Epithelial cell of proximal tubule (primary cell): ENCODE results near the gene FRMPD4. TPM values are rescaled to one million over a fixed set of nuclear protein-coding genes. Genes with fewer than 3 reads are reported as not detected.

Source experiments
- DNase-seq: peaks from one replicate; pipeline ENCODE4 v3.0.0-alpha.2; 2011; ENCODE audit warnings: low read depth
- H3K4me3 ChIP-seq: 2 replicates; pipeline ENCODE4 v1.5.1; 2011; ENCODE audit warnings: low read depth, mild to moderate bottlenecking, low read length
- CTCF ChIP-seq: conservative IDR thresholded peaks from 2 replicates; pipeline ENCODE4 v1.5.1; 2012; ENCODE audit warnings: low read depth, mild to moderate bottlenecking, low read length
- total RNA-seq: library from RNA; depleted of rRNA; stranded (reverse); fragments of >200 nt; gene quantifications from 2 replicates; pipeline ENCODE4 v1.2.3, GENCODE V29; 2015

The FRMPD4 gene
- total RNA-seq, 1 donor from 2014 or later = 0.06 TPM

GRCh38 chrX:12753366-12753765 is 615.1 kb downstream of the FRMPD4 start:
- no peak for TF ChIP-seq CTCF
- DNase-seq = no peak

GRCh38 chrX:12758291-12758690 is 620.0 kb downstream of the FRMPD4 start:
- no peak overlapping the region for H3K4me3 ChIP-seq
- no peak for DNase-seq
- no peak for TF ChIP-seq CTCF

More at GRCh38 chrX:12753366-12753765, 615.1 kb downstream of the FRMPD4 start:
- H3K4me3 ChIP-seq = no peak overlapping the region

- no peak overlapping the region for H3K4me3 ChIP-seq
- DNase-seq = no peak
- TF ChIP-seq CTCF = no peak
Observed at GRCh38 chrX:12767856-12768255, 629.6 kb downstream of the FRMPD4 start.

- no peak overlapping the region for H3K4me3 ChIP-seq
- DNase-seq = no peak
- no peak for TF ChIP-seq CTCF
Observed at GRCh38 chrX:12768491-12768890, 630.2 kb downstream of the FRMPD4 start.

- TF ChIP-seq CTCF = peak; percentile 42
Observed at GRCh38 chrX:12770440-12770839, 632.2 kb downstream of the FRMPD4 start.

GRCh38 chrX:12771445-12772069 is 633.3 kb downstream of the FRMPD4 start:
- H3K4me3 ChIP-seq = no peak overlapping the region
- no peak for DNase-seq
- peak; percentile 72 for TF ChIP-seq CTCF

More at GRCh38 chrX:12770440-12770839, 632.2 kb downstream of the FRMPD4 start:
- no peak for DNase-seq
- H3K4me3 ChIP-seq = no peak overlapping the region
